NCI-H1694 treated with DMSO at 0.1 percent for 48 hours (cell line): Measurements from ENCODE around the gene HACE1.
A peak's percentile ranks its signal among the peaks of the same experiment; 100 is the strongest.
"Not testable (repeated sequence)": the region's sequence is repeated elsewhere in the genome, so short reads cannot be mapped to it uniquely, and the experiment has no call there.

ENCODE experiments used
- DNase-seq: peaks from one replicate; lab custom pipeline; 2025; lab: John Stamatoyannopoulos, UW

The HACE1 gene

GRCh38 chr6:104828478-104828877 is 31.2 kb downstream of the HACE1 start:
- no peak for DNase-seq

DNA sequence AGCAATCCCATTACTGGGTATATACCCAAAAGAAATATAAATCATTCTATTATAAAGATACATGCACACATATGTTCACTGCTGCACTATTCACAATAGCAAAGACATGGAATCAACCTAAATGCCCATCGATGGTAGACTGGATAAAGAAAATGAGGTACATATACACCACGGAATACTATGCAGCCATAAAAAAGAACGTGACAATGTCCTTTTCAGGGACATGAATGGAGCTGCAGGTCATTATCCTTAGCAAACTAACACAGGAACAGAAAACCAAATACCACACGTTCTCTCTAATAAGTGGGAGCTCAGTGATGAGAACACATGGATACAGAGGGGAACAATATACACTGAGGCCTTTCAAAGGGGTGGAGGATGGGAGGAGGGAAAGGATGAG is 38.9 kb downstream of the HACE1 start:
- not testable (repeated sequence) for DNase-seq

- no peak for DNase-seq
These were observed 43.6 kb downstream of the HACE1 start for GRCh38 chr6:104816125-104816524.

- no peak for DNase-seq
These were observed 45.0 kb downstream of the HACE1 start for GRCh38 chr6:104814743-104815142.

DNA sequence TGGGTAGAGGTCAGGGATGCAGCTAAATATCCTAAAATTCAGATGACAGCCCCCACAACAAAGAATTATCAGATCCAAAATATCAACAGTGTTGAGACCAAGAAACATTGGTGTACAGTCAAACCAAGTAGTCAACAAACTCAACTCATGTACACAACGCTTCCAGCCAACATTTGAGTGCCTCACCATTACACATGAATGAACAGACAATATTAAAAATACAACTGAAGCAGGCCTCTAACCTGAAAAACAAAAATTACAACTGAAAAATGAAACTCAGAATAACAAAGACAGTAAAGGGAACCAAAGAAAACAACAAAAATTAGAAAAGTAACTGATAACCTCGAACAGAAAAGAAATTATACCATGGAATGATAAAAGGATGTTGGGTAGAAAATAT is 46.2 kb downstream of the HACE1 start:
- DNase-seq: no peak

DNA sequence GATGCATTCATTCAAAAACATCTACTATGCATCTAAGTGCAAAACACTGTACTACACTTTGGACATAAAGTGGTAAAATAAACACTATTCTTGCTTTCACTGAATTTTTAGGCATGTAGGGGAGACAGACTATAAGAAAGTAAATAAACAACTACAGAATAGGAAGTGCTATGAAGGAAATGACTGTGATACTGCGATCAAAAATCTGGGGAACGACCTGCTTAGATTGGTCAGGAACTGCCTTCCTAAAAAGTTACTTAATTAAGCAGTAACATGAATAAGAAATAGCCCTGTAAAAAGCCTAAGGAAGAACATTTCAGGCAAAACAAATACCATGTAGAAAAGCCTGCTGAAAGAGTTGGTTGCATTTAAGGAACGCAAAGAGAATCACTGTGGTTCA is 50.6 kb downstream of the HACE1 start:
- no peak for DNase-seq

- not testable (repeated sequence) for DNase-seq
These were observed 54.4 kb downstream of the HACE1 start for GRCh38 chr6:104805335-104805734.

DNA sequence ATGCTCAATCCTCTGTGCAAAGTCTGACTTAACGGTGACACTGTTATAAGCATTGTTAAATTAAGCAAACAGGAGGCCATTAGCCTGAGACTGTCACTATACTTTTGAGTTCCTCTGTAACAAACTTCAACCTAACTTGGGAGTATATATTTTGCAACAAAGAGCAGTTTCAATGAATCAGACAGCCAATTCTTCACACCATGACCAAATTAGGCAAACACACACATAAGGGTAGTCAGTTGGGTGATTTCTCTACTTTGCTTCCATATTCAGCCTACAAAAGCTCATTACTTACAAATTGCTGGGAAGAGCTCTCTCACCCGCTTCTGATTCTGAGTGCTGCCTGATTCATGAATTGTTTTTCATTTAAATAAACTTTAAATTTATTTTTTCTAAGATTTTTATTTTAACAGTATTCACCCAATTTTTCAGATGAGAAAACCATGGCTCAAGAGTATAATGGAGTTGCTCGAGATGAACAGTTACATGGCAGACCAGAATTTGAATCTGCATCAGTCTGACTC is 60.5 kb downstream of the HACE1 start:
- no peak for DNase-seq

GRCh38 chr6:104796031-104796785 is 63.5 kb downstream of the HACE1 start:
- no peak for DNase-seq

DNA sequence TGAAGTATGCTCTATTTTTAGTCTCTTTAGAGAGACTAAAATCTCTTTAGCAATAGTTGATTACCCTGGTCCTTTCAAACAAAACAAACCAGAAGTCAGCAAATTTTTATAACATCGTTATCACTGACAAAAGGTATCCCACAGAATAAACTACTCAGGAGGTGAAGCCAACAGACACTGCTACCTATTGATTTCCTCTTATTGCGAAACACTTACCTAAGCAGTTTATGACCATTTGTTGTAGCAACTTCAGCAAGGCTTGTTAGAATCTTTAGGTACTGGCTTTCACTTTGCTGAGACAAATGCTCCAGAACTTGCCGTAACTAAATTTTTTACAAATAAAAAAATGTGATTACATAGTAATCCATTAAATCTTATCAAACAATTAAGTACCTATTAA is 64.4 kb downstream of the HACE1 start:
- no peak for DNase-seq

DNA sequence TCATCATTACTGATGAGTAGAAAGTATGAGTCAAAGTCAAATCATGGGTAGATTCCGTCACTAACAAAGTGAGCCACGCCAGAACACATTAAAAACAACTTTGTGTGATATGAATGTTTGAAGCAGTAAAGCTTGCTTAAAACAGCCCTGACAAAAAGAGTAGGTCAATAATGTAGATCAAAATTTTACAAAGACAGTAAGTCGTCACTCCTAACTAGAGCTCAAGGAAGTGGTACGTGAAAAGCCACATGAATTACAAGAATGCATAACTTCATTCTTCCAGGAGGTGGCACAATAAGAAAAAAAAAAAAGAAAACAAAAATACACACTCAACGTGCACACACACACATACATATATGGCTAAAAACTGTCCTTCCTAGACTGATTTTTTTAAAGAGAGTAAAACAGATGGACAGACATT is 69.9 kb downstream of the HACE1 start:
- peak; percentile 6 for DNase-seq

DNA sequence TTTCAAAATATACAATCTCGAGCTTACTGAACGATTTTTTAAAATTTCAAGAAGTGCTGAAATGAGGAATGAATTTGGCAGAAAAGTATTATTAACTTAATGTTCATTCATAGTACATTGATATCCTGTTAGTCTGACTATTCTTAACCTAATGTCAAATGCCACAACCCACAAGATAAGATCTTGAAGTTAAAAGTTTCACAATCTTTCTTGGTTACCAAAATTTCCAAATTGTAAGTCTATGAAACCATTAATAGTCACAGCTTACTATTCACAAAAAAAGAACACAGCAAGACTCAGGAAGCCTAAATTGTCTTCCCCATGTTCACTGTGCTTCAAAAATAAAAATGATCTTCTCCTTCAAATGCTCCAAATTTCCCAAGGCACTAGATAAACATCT is 71.3 kb downstream of the HACE1 start:
- no peak for DNase-seq

DNA sequence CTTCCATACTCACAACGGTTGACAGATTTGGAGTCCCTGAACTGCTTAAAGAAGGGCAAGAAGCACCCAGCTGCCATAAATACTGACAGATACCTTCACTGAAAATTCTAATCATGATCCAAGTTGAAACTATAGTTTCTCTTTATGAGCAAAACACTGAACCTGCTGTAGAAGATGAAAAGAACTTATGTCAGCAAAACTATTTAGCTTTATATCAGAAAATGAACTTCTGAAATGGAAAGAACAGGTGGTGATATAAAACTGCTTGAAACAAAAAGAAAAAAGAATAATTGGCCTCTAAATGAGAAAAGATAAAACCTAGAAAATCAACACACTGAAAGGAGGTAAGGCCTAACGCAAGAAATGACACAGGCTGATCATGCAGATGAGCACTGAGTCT is 72.4 kb downstream of the HACE1 start:
- no peak for DNase-seq

DNA sequence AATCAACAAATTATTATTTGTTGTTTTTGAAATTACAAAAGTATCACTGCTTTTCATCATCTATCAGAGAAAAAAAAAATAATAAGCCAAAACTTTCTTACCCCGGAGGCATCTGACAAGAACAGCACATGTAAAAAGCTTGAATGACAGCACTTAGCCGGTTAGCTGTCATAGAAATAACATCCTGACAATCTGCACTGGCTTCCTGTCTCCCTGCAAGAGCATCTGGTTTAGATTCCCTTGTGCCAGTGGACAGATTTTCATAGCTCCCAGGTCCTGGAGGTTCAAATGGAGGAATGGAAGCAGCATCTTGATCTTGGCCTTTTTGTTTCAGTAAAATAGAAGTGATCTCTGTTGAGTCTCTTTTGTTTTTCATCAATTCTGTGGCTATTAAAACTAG is 74.8 kb downstream of the HACE1 start:
- no peak for DNase-seq

DNA sequence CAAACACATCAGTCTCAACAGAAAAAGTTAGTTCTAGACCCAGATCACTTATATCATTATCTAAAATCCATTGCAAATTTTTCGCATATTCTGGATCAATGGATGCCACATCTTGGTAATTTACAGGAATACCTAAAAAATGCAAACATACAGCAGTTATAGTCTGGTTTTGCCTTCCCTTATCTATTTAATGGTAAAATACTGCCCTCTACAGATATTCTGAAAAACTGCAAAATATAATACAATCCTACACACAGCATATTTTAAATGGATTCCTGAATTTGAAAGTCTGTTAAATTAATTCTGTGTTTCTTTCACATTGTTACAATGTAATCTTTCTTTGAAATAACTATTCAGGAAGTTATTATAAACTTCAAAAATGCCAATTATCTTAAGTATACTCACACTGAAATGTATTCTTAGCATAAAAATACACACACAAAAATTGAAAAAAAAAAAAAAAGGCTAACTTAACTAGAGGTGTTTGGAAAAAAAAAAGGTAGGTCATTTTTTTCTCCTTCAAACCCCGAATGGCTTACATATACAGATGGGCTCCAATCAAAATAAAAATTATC is 88.4 kb downstream of the HACE1 start:
- peak; percentile 52 for DNase-seq

DNA sequence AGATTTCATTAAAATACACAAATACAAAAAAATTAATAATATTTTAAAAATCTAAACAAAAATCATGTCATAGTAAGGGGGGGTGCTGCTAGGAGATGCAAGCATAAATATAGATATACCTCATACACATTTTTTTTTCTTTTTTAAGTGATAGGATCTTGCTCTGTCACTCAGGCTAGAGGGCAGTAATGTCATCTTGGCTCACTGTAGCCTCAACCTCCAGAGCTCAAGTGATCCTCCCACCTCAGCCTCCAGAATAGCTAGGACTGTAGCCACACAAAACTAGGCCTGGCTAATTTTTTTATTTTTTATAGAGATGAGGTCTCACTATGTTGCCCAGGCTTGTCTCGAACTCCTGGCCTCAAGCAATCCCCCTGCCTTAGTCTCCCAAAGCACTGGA is 90.8 kb downstream of the HACE1 start:
- DNase-seq: no peak

GRCh38 chr6:104766595-104766994 is 93.1 kb downstream of the HACE1 start:
- no peak for DNase-seq

DNA sequence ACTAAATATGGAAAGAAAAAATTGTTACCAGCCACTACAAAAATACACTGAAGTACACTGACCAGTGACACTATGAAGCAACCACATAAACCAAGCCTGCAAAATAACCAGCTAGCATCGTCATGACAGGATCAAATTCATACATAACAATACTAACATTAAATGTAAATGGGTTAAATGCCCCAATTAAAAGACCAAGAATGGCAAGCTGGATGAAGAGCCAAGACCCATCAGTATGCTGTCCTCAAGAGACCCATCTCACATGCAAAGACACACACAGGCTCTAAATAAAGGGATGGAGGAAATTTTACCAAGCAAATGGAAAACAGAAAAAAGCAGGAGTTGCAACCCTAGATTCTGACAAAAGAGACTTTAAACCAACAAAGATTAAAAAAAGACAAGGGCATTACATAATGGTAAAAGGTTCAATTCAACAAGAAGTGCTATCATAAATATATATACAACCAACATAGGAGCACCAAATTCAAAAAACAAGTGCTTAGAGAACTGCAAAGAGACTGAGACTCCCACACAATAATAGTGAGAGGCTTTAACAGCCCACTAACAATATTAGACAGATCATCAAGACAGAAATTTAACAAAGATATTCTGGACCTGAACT is 104.8 kb downstream of the HACE1 start:
- DNase-seq: no peak

GRCh38 chr6:104753251-104753650 is 106.5 kb downstream of the HACE1 start:
- DNase-seq: no peak

DNA sequence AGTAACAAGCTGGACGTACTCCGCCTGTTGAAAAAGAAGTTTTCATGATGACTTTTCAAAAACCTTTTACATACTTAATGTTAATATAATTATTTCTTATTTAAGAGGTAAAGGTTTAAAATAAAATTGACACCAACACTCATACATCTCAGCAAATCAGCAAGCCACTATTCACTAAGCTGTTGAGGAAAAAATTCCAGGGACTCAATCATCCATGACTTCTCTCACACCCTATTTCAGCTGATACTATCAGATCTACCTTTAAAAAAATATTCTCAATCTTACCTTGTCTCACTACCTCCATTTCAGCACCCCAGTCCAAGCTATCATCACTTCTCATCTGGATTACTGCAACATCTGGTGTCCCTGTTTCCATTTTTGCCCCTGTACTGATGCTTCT is 109.3 kb downstream of the HACE1 start:
- DNase-seq: no peak

DNA sequence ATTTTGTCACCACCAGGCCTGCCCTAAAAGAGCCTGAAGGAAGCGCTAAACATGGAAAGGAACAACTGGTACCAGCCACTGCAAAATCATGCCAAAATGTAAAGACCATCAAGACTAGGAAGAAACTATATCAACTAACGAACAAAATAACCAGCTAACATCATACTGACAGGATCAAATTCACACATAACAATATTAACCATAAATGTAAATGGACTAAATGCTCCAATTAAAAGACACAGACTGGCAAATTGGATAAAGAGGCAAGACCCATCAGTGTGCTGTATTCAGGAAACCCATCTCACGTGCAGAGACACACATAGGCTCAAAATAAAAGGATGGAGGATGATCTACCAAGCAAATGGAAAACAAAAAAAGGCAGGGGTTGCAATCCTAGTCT is 120.6 kb downstream of the HACE1 start:
- not testable (repeated sequence) for DNase-seq

- DNase-seq: not testable (repeated sequence)
These were observed 122.2 kb downstream of the HACE1 start for GRCh38 chr6:104737567-104737966.

GRCh38 chr6:104736545-104736944 is 123.2 kb downstream of the HACE1 start:
- no peak for DNase-seq
